IPS-18a (cell line): ENCODE measurements around the gene FGGY.
"Not testable (repeated sequence)": the region's sequence is repeated elsewhere in the genome, so short reads cannot be mapped to it uniquely, and the experiment has no call there.

Experiments used
- H3K27ac ChIP-seq: one replicate; pipeline ENCODE4 v1.5.1; 2013; ENCODE audit warnings: low read length
- H3K27me3 ChIP-seq: one replicate; pipeline ENCODE4 v1.6.1; 2013; ENCODE audit warnings: mild to moderate bottlenecking, low read length; ENCODE audit not compliant: control insufficient read depth, insufficient read depth
- H3K36me3 ChIP-seq: one replicate; pipeline ENCODE4 v1.6.1; 2013; ENCODE audit warnings: low read depth, low read length; ENCODE audit not compliant: control insufficient read depth
- H3K4me1 ChIP-seq: one replicate; pipeline ENCODE4 v1.6.1; 2013; ENCODE audit warnings: low read depth, low read length; ENCODE audit not compliant: control insufficient read depth
- H3K4me3 ChIP-seq: one replicate; pipeline ENCODE4 v1.5.1; 2013; ENCODE audit warnings: low read length
- H3K9ac ChIP-seq: one replicate; pipeline ENCODE4 v1.6.1; 2013; ENCODE audit warnings: mild to moderate bottlenecking, low read length, moderate library complexity
- H3K9me3 ChIP-seq: one replicate; pipeline ENCODE4 v1.6.1; 2013; ENCODE audit warnings: low read depth, low read length; ENCODE audit not compliant: control insufficient read depth

Gene FGGY

GRCh38 chr1:59484096-59484495 lies 187.2 kb downstream of the FGGY start:
- no peaks in the 10 kb centered on the region for H3K9me3 ChIP-seq
- no peak overlapping the region for H3K4me3 ChIP-seq
- H3K4me1 ChIP-seq: no peaks in the 10 kb centered on the region
- no peak overlapping the region for H3K9ac ChIP-seq
- H3K36me3 ChIP-seq: no peaks in the 10 kb centered on the region
- H3K27me3 ChIP-seq: no peaks in the 10 kb centered on the region
- H3K27ac ChIP-seq: no peak overlapping the region

DNA sequence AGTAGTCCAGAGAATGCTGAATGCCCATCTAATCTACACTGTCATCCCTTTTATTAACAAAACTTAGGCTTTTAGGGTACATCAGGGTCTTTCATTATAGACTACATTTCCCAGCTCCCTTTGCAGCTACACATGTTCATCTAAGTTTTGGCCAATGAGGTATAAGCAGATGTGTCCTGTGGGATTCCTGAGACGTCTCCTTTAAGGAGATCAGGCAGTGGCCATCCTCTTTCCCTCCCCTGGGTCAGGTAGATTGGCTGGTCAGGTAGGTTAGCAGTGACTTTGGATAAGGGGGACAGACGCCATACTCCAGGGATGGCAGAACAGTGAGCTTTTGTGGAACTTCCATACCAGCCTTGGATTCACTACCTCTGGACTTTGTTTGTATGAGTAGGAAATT lies 188.3 kb downstream of the FGGY start:
- Histone ChIP-seq H3K9me3 (no peaks in the 10 kb centered on the region), H3K9ac (no peak overlapping the region), H3K4me1 (no peaks in the 10 kb centered on the region), H3K27ac (no peak overlapping the region), H3K36me3 (no peaks in the 10 kb centered on the region), H3K4me3 (no peak overlapping the region), H3K27me3 (no peaks in the 10 kb centered on the region)

DNA sequence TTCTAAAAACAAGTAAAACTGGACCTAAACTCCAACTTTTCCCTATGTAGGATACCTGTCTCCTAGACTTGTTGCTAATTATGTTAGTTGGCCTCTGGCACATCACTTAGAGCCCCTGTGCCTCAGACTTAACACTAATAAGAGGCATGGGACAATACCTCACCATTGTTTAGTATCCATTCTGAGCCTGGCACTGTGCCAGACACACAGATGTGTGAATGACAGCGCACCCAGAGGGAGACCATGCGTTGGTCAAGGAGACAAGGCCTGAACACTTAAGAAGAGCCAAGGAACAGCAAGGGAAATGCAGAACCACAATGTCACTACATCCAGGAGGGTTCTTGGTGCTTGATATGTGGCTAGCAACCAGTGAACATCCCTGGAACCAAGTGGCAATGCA lies 189.1 kb downstream of the FGGY start:
- Histone ChIP-seq H3K36me3 (no peaks in the 10 kb centered on the region), H3K4me3 (no peak overlapping the region), H3K27me3 (no peaks in the 10 kb centered on the region), H3K9ac (no peak overlapping the region), H3K4me1 (no peaks in the 10 kb centered on the region), H3K9me3 (no peaks in the 10 kb centered on the region), H3K27ac (no peak overlapping the region)

DNA sequence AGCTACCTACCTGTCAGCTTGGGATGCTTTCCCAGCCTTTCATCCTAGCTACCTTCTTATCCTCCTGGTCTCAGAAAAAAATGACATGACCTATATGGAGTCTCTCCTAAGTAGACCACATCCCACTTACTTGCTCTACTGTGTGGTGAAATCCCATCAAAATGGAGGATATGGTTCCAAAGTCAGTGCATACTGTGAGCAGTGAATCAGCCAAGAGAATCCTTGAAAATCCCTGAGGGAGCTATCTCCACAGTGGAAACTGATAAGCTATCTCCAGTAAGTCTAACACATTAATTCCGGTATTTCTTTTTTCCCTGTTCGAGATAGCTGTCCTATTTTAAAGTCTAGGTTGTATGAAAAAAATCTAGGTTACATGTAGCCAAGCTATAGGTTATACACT lies 189.7 kb downstream of the FGGY start:
- H3K36me3 ChIP-seq: no peaks in the 10 kb centered on the region
- no peak overlapping the region for H3K4me3 ChIP-seq
- H3K27me3 ChIP-seq: no peaks in the 10 kb centered on the region
- no peak overlapping the region for H3K9ac ChIP-seq
- no peaks in the 10 kb centered on the region for H3K9me3 ChIP-seq
- no peaks in the 10 kb centered on the region for H3K4me1 ChIP-seq
- H3K27ac ChIP-seq: no peak overlapping the region

DNA sequence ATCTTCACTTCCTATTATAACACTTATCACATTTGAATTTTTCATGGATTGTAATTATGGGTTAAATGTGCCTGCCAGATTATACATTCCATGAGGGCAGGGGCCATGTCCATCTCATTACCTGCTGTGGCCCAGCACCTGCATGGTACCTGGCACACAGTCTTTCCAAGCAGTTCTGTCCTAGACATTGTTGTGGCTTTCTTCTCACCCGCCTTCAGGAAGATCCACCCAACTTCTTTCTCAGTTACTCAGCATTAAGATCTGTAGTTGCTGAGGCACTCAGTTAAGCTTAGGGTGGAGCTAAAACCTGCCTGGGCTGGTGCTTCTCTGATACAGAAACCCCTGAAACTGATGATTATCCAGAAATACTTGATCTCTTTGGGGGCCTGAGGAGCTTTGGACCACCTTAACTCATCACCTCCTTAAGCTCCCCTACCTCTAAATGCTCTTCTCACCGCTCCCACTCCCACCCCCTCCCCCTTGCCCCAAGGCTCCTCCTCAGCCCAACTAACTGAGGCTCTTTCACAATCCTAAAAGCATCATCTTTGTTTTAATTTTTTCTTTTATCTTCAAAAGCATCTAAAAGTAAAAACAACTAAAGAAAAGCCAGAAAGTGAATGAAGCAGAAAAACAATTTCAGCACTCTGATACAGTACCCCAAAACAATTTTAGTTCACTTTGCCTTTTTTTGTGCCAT lies 190.6 kb downstream of the FGGY start:
- H3K36me3 ChIP-seq: no peaks in the 10 kb centered on the region
- no peaks in the 10 kb centered on the region for H3K27me3 ChIP-seq
- no peak overlapping the region for H3K9ac ChIP-seq
- H3K27ac ChIP-seq: no peak overlapping the region
- no peaks in the 10 kb centered on the region for H3K4me1 ChIP-seq
- H3K4me3 ChIP-seq: no peak overlapping the region
- no peaks in the 10 kb centered on the region for H3K9me3 ChIP-seq

- H3K27ac ChIP-seq: no peak overlapping the region
- H3K36me3 ChIP-seq: no peaks in the 10 kb centered on the region
- no peak overlapping the region for H3K4me3 ChIP-seq
- no peaks in the 10 kb centered on the region for H3K27me3 ChIP-seq
- no peak overlapping the region for H3K9ac ChIP-seq
- H3K4me1 ChIP-seq: no peaks in the 10 kb centered on the region
- H3K9me3 ChIP-seq: no peaks in the 10 kb centered on the region
Measured at GRCh38 chr1:59492500-59492899, 195.6 kb downstream of the FGGY start.

- Histone ChIP-seq H3K36me3 (no peaks in the 10 kb centered on the region), H3K9ac (no peak overlapping the region), H3K4me1 (no peaks in the 10 kb centered on the region), H3K27me3 (no peaks in the 10 kb centered on the region), H3K9me3 (no peaks in the 10 kb centered on the region), H3K4me3 (no peak overlapping the region), H3K27ac (no peak overlapping the region)
Measured at GRCh38 chr1:59494145-59494833, 197.4 kb downstream of the FGGY start.

DNA sequence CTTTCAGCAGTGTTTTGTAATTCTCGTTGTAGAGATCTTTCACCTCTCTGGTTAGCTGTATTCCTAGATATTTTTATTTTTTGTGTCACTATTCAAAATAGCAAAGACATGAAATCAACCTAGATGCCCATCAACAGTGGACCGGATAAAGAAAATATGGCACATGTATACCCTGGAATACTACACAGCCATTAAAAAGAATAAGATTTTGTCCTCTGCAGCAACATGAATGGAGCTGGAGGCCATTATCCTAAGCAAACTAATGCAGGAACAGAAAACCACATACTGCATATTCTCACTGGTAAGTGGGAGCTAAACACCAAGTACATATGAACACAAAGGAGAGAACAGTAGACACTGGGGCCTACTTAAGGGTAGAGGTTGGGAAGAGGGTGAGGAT lies 199.3 kb downstream of the FGGY start:
- H3K4me3 ChIP-seq, H3K9me3 ChIP-seq, H3K4me1 ChIP-seq, H3K27ac ChIP-seq, H3K9ac ChIP-seq, H3K27me3 ChIP-seq, H3K36me3 ChIP-seq: not testable (repeated sequence)

- Histone ChIP-seq H3K4me3 (no peak overlapping the region), H3K9me3 (no peaks in the 10 kb centered on the region), H3K27me3 (no peaks in the 10 kb centered on the region), H3K9ac (no peak overlapping the region), H3K27ac (no peak overlapping the region), H3K36me3 (no peaks in the 10 kb centered on the region), H3K4me1 (peaks cover 5% of the 10 kb centered on the region)
Measured at GRCh38 chr1:59497616-59498015, 200.7 kb downstream of the FGGY start.

GRCh38 chr1:59498640-59499039 lies 201.7 kb downstream of the FGGY start:
- H3K27ac ChIP-seq: no peak overlapping the region
- H3K36me3 ChIP-seq: no peaks in the 10 kb centered on the region
- H3K9ac ChIP-seq: no peak overlapping the region
- peaks cover 5% of the 10 kb centered on the region for H3K4me1 ChIP-seq
- no peaks in the 10 kb centered on the region for H3K9me3 ChIP-seq
- no peaks in the 10 kb centered on the region for H3K27me3 ChIP-seq
- no peak overlapping the region for H3K4me3 ChIP-seq

DNA sequence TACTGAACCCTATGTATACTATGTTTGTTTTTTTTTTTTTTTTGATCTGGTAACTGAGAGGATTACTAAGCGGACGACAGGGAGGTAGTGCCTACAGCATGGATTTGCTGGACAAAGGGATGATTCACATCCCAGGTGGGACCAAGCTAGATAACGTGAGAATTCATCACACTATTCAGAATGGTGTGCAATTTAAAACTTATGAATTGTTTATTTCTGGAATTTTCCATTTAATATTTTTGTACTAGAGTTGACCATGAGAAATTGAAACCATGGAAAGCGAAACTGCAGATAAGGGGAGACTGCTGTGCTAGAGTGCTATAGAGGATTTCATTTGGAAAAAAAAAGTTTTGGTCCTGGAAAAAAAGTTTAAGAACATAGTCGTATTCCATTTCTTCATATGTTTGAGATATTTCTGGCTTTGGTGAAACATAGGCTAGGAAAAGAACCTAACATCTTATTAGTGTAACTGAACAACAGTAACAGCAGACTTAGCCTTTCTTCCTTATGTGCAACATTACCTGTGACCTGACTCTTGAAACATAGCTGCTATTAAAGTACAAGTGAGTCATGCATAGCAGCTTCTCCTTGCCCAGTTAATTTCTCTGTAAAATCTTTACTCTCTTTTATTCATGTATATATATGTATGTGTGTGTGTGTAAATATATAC lies 202.5 kb downstream of the FGGY start:
- peaks cover 5% of the 10 kb centered on the region for H3K4me1 ChIP-seq
- no peaks in the 10 kb centered on the region for H3K27me3 ChIP-seq
- H3K27ac ChIP-seq: no peak overlapping the region
- no peak overlapping the region for H3K9ac ChIP-seq
- no peaks in the 10 kb centered on the region for H3K36me3 ChIP-seq
- no peak overlapping the region for H3K4me3 ChIP-seq
- H3K9me3 ChIP-seq: no peaks in the 10 kb centered on the region
